K562 (cell line): ENCODE data around the gene TPBG. TPM values are rescaled to one million over a fixed set of nuclear protein-coding genes. Genes with fewer than 3 reads are reported as not detected.
"Not testable (repeated sequence)": the region's sequence is repeated elsewhere in the genome, so short reads cannot be mapped to it uniquely, and the experiment has no call there.

Experiments used
- ATAC-seq: fragments of 200-7000 bp; cut with Tn5 transposase; 3 replicates; pipeline ENCODE4 v1.9.1; 2020; ENCODE audit warnings: moderate library complexity
- BruUV-seq: library from RNA; stranded (reverse); fragments of 400-500 nt; replicated peaks from 2 replicates; lab custom pipeline; 2021; lab: Mats Ljungman, UMichigan
- CTCF ChIA-PET: fragments of 300-600 bp; formaldehyde crosslinking; extraction: SDS; loops from one replicate; lab custom pipeline; 2021; ENCODE audit warnings: low intra/inter-chr PET ratio; lab: Yijun Ruan, JAX
- POLR2A ChIA-PET: fragments of 300-600, 350-650 bp; sonication (Branson Sonifier 250); formaldehyde crosslinking; extraction: SDS; loops from one replicate; lab custom pipeline; 2021; ENCODE audit warnings: antibody characterized with exemption, inconsistent platforms; lab: Yijun Ruan, JAX
- DNase-seq, 4 experiments: peaks; one replicate each; pipeline versions ENCODE4 v3.0.0 to v3.0.0-alpha.2; 2011 to 2018; ENCODE audit warnings: low spot score in 3 of 4, mixed read lengths in 3 of 4; ENCODE audit errors: extremely low read depth in 1 of 4
- FAIRE-seq: peaks from 2 replicates; lab custom pipeline; 2011; peaks lifted over from hg19 to GRCh38; lab: Jason Lieb, UNC
- H2AFZ ChIP-seq: 2 replicates; pipeline ENCODE4 v1.6.0; 2011; ENCODE audit warnings: low read depth, low read length, control low read depth, inconsistent platforms
- H3K27ac ChIP-seq: fragments of 200-600 bp; 3 replicates; pipeline ENCODE4 v1.8.0; 2011; ENCODE audit warnings: low read depth, mild to moderate bottlenecking, control low read depth, inconsistent platforms, low read length, moderate library complexity, mixed read lengths; ENCODE audit errors: extremely low read depth
- H3K27me3 ChIP-seq, 2 experiments: fragments of 300-600 bp in 1 of 2; 2 replicates in 1 of 2; 3 replicates in 1 of 2; pipeline versions ENCODE4 v1.6.0 to v1.8.0; 2011; ENCODE audit warnings: inconsistent platforms in 2 of 2, low read length in 2 of 2, mild to moderate bottlenecking in 1 of 2, mixed read lengths in 1 of 2, moderate library complexity in 1 of 2; ENCODE audit not compliant: control insufficient read depth in 2 of 2, insufficient read depth in 2 of 2
- H3K36me3 ChIP-seq: fragments of 300-600 bp; 3 replicates; pipeline ENCODE4 v1.8.0; 2011; ENCODE audit warnings: mild to moderate bottlenecking, low read length, inconsistent platforms; ENCODE audit not compliant: control insufficient read depth, insufficient read depth
- H3K4me1 ChIP-seq, 2 experiments: fragments of 200-600 bp in 1 of 2; replicated peaks in 1 of 2; 2 replicates in 1 of 2; 3 replicates in 1 of 2; pipeline versions ENCODE4 v1.5.1 to v1.8.0; 2011; ENCODE audit warnings: inconsistent platforms in 2 of 2, low read length in 2 of 2, mild to moderate bottlenecking in 1 of 2, mixed read lengths in 1 of 2, moderate library complexity in 1 of 2; ENCODE audit not compliant: control insufficient read depth in 2 of 2, insufficient read depth in 2 of 2
- H3K4me2 ChIP-seq: 2 replicates; pipeline ENCODE4 v1.6.1; 2011; ENCODE audit warnings: low read length, control low read depth, inconsistent platforms, mixed read lengths; ENCODE audit not compliant: insufficient read depth
- H3K4me3 ChIP-seq: fragments of 200-600 bp; sonication (generic), shearing (Covaris generic); 2 replicates; pipeline ENCODE4 v1.5.1; 2016; ENCODE audit warnings: control low read depth, inconsistent platforms
- H3K79me2 ChIP-seq: fragments of 200-600 bp; 3 replicates; pipeline ENCODE4 v1.8.0; 2011; ENCODE audit warnings: low read length, inconsistent platforms; ENCODE audit not compliant: control insufficient read depth, insufficient read depth
- H3K9ac ChIP-seq, 2 experiments: 2 replicates each; pipeline versions ENCODE4 v1.6.0 to v1.6.1; 2011; ENCODE audit warnings: low read depth in 2 of 2, low read length in 2 of 2, control low read depth in 1 of 2, inconsistent platforms in 1 of 2, mild to moderate bottlenecking in 1 of 2, mixed read lengths in 1 of 2; ENCODE audit not compliant: insufficient read depth in 1 of 2
- H3K9me1 ChIP-seq: one replicate; pipeline ENCODE4 v1.6.0; 2011; ENCODE audit warnings: inconsistent platforms, mild to moderate bottlenecking, low read length, moderate library complexity; ENCODE audit not compliant: control insufficient read depth, insufficient read depth
- H3K9me3 ChIP-seq: replicated peaks from 2 replicates; pipeline ENCODE4 v1.5.1; 2011; ENCODE audit warnings: low read depth, low read length, inconsistent platforms; ENCODE audit not compliant: control insufficient read depth, insufficient read depth
- H4K20me1 ChIP-seq: replicated peaks from 2 replicates; pipeline ENCODE4 v1.6.1; 2011; ENCODE audit warnings: low read length, inconsistent platforms, mixed read lengths; ENCODE audit not compliant: control insufficient read depth, insufficient read depth
- CEBPG ChIP-seq, 3 experiments: fragments of 200-800 bp in 1 of 3; sonication (Bioruptor generic) in 1 of 3; sonication (generic) in 1 of 3; formaldehyde crosslinking in 1 of 3; IDR thresholded peaks in 2 of 3; conservative IDR thresholded peaks in 1 of 3; 2 replicates each; pipeline versions ENCODE4 v1.6.1 to v1.8.0; 2016 to 2022; ENCODE audit warnings: missing compliant biosample characterization in 2 of 3, missing genetic modification characterization in 2 of 3, mild to moderate bottlenecking in 1 of 3, missing genetic modification reagents in 1 of 3
- FOSL1 ChIP-seq: fragments of 200-800 bp; sonication (Bioruptor generic); conservative IDR thresholded peaks from 2 replicates; pipeline ENCODE4 v1.6.1; 2016; ENCODE audit warnings: missing genetic modification characterization, missing compliant biosample characterization
- FOXA3 ChIP-seq, 2 experiments: fragments of 450-650 bp in 1 of 2; sonication (generic) in 1 of 2; formaldehyde crosslinking; IDR thresholded peaks in 1 of 2; conservative IDR thresholded peaks in 1 of 2; 2 replicates each; pipeline versions ENCODE4 v1.4.0 to v1.8.0; 2020 to 2022; ENCODE audit warnings: mild to moderate bottlenecking in 2 of 2, missing genetic modification reagents in 1 of 2
- HDAC2 ChIP-seq: fragments of 450-650 bp; IDR thresholded peaks from 2 replicates; pipeline ENCODE4 v1.6.1; 2016; ENCODE audit warnings: mild to moderate bottlenecking
- MLLT1 ChIP-seq, 2 experiments: fragments of 450-650 bp; IDR thresholded peaks; 2 replicates each; pipeline ENCODE4 v1.6.1; 2016
- SNAPC5 ChIP-seq: fragments of 250-450 bp; sonication (Bioruptor Pico); IDR thresholded peaks from 2 replicates; pipeline ENCODE4 v1.8.0; 2021; ENCODE audit warnings: moderate library complexity, mild to moderate bottlenecking, inconsistent platforms
- WGBS: fragments of 100-300 bp; shearing (Covaris generic); methylation state at CpG from one replicate; pipeline ENCODE4 v1.1.6; 2016; ENCODE audit warnings: low coverage, mixed read lengths; ENCODE audit not compliant: insufficient coverage; ENCODE audit errors: missing lambda C conversion rate; 5-methylcytosine and 5-hydroxymethylcytosine counted together
- in situ Hi-C: fragments of 300-500 bp; cut with MboI; formaldehyde crosslinking; loops from 4 replicates; pipeline ENCODE4 v1.15.0; 2018; ENCODE audit warnings: inconsistent platforms, mixed read lengths
- intact Hi-C: fragments of 100-400 bp; cut with micrococcal nuclease; formaldehyde crosslinking; loops from 2 replicates; pipeline ENCODE4 v1.14.2; 2022
- polyA plus RNA-seq, 8 experiments: library from polyadenylated mRNA; depleted of rRNA in 4 of 8; stranded (reverse) in 5 of 8; unstranded in 3 of 8; fragments of >200 nt; fragmentation: Nextera tagmentation in 2 of 8; fragmentation: Illumina TruSeq in 1 of 8; extraction: Ambion mirVana in 2 of 8; extraction: Trizol in 1 of 8; gene quantifications; 2 replicates each; pipeline versions ENCODE4 v1.2.1 to v1.2.3, GENCODE V29; 2011 to 2014; ENCODE audit warnings: inconsistent platforms in 1 of 8, missing spikeins in 1 of 8
- total RNA-seq, 7 experiments: library from RNA; depleted of rRNA in 6 of 7; stranded (reverse); fragments of >200 nt in 6 of 7; fragmentation: Illumina TruSeq in 2 of 7; extraction: Trizol in 2 of 7; gene quantifications; 2 replicates each; pipeline versions ENCODE4 v1.2.1 to v1.2.3, GENCODE V29; 2011 to 2021; ENCODE audit warnings: low replicate concordance in 1 of 7

Gene TPBG
- total and polyA plus RNA-seq, 9 of the 15 experiments (the other 6 are each of a cell fraction or from before 2014, with no cell fraction given) = 0.18 to 0.88 (median 0.36) TPM

DNA sequence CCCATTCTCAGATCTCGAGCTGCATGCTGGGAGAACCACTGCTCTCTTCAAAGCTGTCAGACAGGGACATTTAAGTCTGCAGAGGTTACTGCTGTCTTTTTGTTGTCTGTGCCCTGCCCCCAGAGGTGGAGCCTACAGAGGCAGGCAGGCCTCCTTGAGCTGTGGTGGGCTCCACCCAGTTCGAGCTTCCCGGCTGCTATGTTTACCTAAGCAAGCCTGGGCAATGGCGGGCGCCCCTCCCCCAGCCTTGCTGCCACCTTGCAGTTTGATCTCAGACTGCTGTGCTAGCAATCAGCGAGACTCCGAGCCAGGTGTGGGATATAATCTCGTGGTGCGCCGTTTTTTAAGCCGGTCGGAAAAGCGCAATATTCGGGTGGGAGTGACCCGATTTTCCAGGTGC, 31.2 kb downstream of the TPBG start:
- H3K4me1 ChIP-seq, H4K20me1 ChIP-seq, H3K27me3 ChIP-seq, FAIRE-seq, ATAC-seq, H3K4me2 ChIP-seq, H3K9me3 ChIP-seq, DNase-seq, intact Hi-C loops, CTCF ChIA-PET, H2AFZ ChIP-seq, in situ Hi-C loops, H3K79me2 ChIP-seq, H3K9me1 ChIP-seq, BruUV-seq, POLR2A ChIA-PET, H3K9ac ChIP-seq, H3K36me3 ChIP-seq, H3K27ac ChIP-seq: not testable (repeated sequence)
- H3K4me3 ChIP-seq = 0 out of 2 replicates have a peak overlapping the region, but pooled peaks have one; percentile 15
- WGBS = 0% methylated on average over 10 of the region's 15 CpGs
- TF ChIP-seq FOXA3 (CRISPR knock-in tag; conservative IDR thresholded peaks at IDR 0.05 in 1 of 2, IDR thresholded peaks at IDR 0.05 in 1 of 2) = peak in 1 of 2 experiments; percentile 81; a peak in 2 of 4 replicates

- H3K9ac ChIP-seq = no peak overlapping the region
- ATAC-seq = no peak
- intact Hi-C loops (no loop called here), in situ Hi-C loops (no loop called here)
- WGBS = 8% methylated on average over 1 of the region's 1 CpG
- H3K4me3 ChIP-seq = no peak overlapping the region
- H3K9me1 ChIP-seq = no peaks in the 10 kb centered on the region
- ChIA-PET POLR2A (no interaction called here), CTCF (no interaction called here)
- no peaks in the 10 kb centered on the region for H3K79me2 ChIP-seq
- DNase-seq = no peak
- no peak overlapping the region for H3K4me2 ChIP-seq
- H3K27ac ChIP-seq = no peak overlapping the region
- no peaks in the 10 kb centered on the region for H3K27me3 ChIP-seq
- no peak overlapping the region for H2AFZ ChIP-seq
- FAIRE-seq = no peak
- H3K9me3 ChIP-seq = no peaks in the 10 kb centered on the region
- H3K4me1 ChIP-seq = no peaks in the 10 kb centered on the region
- no peaks in the 10 kb centered on the region for H4K20me1 ChIP-seq
- H3K36me3 ChIP-seq = no peaks in the 10 kb centered on the region
- no peak for TF ChIP-seq SNAPC5 (CRISPR knock-in tag)
- peak; percentile 47; the same call in 1 of the 2 replicates for TF ChIP-seq FOSL1
- no peak for TF ChIP-seq CEBPG (CRISPR knock-in tag; IDR thresholded peaks at IDR 0.05)
- peak in 1 of 2 experiments; percentile 71; a peak in 2 of 4 replicates for TF ChIP-seq CEBPG (tag; conservative IDR thresholded peaks at IDR 0.05 in 1 of 2, IDR thresholded peaks at IDR 0.05 in 1 of 2)
- TF ChIP-seq MLLT1 (IDR thresholded peaks at IDR 0.05) = no peak
- no peak for TF ChIP-seq HDAC2
- TF ChIP-seq, all 486 proteins: peak for 2
- BruUV-seq = no TSS peak
Measured at GRCh38 chr6:82396964-82397751, 33.5 kb downstream of the TPBG start.
